NCI-H526 treated with DMSO at 0.1 percent for 48 hours (cell line): Measurements from ENCODE around the gene CPOX.

Source experiments
- DNase-seq: peaks from one replicate; lab custom pipeline; 2025; lab: John Stamatoyannopoulos, UW

The CPOX gene

DNA sequence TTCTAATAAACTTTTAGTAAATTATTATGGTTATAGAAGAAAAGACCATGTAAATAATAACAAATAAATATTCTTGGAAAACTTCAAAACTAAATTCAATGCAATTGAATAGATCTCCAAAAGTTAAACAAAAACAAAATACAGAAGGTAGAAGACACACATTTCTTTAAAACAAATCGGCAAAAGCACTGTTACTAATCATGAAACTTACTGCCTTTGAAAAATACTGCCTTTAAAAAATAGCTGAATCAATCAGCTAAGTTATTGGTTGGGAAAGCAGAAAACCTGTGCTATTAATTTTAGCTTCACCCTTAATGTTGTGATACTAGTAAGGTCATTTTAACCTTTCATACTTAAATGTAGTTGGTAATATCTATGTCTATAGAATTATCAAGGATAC is 58.7 kb downstream of the CPOX start:
- no peak for DNase-seq

- no peak for DNase-seq
These were observed 59.2 kb downstream of the CPOX start for GRCh38 chr3:98534168-98534567.

- DNase-seq, result no peak
These were observed 60.5 kb downstream of the CPOX start for GRCh38 chr3:98532709-98533571.

DNA sequence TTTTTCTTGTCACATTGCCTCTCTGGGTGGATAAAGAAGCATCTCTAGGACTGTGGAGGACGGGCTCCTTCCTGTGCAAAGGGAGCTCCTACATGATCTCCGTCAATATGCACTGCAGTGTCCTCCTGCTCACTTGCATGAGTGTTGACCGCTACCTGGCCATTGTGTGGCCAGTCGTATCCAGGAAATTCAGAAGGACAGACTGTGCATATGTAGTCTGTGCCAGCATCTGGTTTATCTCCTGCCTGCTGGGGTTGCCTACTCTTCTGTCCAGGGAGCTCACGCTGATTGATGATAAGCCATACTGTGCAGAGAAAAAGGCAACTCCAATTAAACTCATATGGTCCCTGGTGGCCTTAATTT is 61.2 kb downstream of the CPOX start:
- no peak for DNase-seq

GRCh38 chr3:98531622-98532274 is 61.7 kb downstream of the CPOX start, which contains the start of gene GPR15:
TSS of gene GPR15 (plus strand) at chr3:98531978. CDS start at chr3:98532034, 56 bp downstream.
- no peak for DNase-seq

DNA sequence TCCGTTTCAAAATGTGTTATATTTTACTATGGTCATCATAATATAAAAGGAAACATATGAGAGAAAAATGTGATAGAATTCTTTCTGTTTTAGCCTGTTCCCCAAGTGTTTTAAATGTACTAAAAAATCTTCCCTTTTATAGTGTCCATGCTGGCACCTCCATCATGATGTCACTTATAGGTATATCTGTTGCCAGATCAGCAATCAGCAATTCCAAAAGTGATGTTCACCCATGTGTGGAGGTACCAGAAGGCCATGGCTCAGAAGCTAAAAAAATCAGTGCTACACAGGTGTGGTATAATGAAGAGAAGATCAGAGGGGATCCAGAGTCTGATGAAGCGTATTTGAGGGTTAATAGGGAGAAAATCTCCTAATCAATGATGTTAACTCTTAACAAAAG is 62.7 kb downstream of the CPOX start:
- DNase-seq, result no peak

GRCh38 chr3:98529856-98530459 is 63.5 kb downstream of the CPOX start:
- no peak for DNase-seq
